Measurements from ENCODE around the gene CCL23.

DNA sequence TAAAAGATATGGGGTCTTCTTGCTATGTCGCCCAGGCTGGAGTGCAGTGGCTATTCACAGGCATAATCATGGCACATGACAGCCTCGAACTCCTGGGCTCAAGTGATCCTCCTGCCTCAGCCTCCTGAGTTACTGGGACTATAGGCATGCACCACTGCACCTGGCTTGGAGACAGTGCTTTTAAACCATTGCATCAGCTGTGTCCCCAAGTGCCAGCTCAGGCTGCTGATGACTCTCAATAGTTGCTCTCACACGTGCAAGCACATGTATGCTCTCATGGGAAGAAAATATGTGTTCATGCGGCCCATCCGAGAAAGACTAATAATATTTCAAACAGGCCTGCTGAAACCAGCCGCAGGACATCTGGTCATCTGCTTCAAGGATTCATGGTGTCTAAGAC, 45.2 kb downstream of the CCL23 start:
- no peak for TF ChIP-seq POLR2A (IDR thresholded peaks at IDR 0.05)
- no peak for TF ChIP-seq EP300 (IDR thresholded peaks at IDR 0.05)
- no peak for TF ChIP-seq CTCF (IDR thresholded peaks at IDR 0.05)
- no peak for TF ChIP-seq POLR2AphosphoS5 (IDR thresholded peaks at IDR 0.05)

Measured in stomach (tissue), 4 donors.